Measurements from ENCODE around the gene ITPR1. TPM values are rescaled to one million over a fixed set of nuclear protein-coding genes. Genes with fewer than 3 reads are reported as not detected.
A peak's percentile ranks its signal among the peaks of the same experiment; 100 is the strongest.

ITPR1 gene
- total RNA-seq, 1 donor from 2014 or later: 22.6 TPM

- DNase-seq (ENCODE audit: low read depth in 2 of 2): no peak
These were observed 218.5 kb downstream of the ITPR1 start for GRCh38 chr3:4711680-4711992.

GRCh38 chr3:4712109-4712508, 219.0 kb downstream of the ITPR1 start:
- no peak for DNase-seq (ENCODE audit: low read depth in 2 of 2)

GRCh38 chr3:4714045-4714444, 220.9 kb downstream of the ITPR1 start:
- no peak for DNase-seq (ENCODE audit: low read depth in 2 of 2)

GRCh38 chr3:4716266-4716665, 223.1 kb downstream of the ITPR1 start:
- DNase-seq (ENCODE audit: low read depth in 2 of 2): no peak

DNA sequence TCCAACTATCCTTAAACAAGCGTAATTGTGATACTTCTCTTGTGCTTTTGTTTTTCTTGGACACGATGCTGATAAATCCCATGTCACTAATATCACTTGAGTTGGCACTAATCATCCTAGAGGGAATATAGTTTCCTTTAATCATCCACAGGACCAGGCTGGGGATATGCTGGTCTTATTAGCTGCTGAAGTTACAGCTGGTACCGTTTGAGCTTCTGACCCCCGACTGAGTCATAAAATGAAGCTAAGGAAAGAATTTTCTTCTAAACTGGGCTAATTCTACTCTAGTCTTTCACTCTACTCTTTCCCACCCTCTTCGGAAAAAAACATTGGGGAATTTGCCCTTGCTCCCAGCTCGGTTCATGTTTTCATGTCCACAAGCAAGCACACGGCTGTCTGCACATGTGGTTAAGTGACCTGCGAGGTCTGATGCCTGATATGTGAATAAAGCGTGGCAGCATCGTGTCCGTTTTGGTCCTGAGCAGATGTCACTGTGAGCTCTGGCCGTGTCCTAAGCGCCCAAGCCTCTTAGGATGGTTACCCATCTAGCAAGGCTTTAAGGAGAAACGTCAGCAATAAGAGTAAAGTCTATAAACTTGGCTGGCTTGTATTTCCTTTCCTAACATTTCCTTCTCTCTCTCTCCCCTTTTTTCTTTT, 223.7 kb downstream of the ITPR1 start:
- DNase-seq (ENCODE audit: low read depth in 2 of 2): no peak

GRCh38 chr3:4717363-4717740, 224.2 kb downstream of the ITPR1 start:
- no peak for DNase-seq (ENCODE audit: low read depth in 2 of 2)

DNA sequence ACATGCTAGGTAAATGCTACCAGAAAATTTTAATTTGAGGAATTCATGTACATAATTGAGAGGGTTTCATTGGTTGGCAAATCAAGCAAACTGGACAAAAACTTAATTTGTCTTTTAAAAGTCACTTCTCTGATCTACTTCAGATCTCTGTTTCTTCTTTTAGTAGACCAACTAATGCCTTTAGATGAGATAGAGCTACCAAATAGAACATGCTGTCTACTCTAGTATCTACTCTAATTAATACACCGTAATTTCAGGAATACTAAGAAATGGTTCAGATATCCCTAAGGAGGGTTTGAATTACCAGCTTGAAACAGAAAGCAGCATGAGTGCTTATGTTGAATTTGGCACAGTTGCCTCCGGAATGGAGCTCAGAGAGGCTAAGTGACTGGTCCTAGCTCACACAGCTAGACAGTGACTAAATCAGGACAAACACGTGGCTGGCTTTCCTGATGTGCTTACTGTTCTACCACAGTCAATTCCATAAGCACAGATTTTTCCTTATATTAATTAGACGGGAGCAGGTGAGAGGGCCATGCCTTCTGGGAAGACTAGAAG, 225.1 kb downstream of the ITPR1 start:
- DNase-seq (ENCODE audit: low read depth in 2 of 2): peak in 1 of 2 donors; percentile 40

DNA sequence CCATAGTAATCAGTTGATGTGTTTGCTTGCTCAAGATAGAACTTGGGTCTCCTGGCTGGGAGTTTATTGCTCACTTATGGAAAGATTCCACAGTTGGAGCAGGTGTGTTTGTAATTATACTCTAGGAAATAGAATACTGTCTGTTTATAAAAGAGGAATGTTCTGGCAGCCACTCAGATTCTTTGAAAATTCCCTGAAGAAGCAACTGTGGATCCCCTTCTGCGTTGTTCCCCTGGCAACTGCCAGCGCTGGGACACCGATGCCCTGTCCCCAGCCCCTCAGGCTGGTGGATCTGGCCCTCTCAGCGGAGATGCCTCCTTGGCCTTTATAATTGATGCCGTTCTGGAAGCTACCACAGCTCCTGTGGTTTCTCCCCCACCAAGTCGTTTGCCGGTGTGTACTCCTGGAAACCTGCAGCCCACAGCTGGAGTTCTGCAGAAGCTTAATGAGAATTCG, 225.9 kb downstream of the ITPR1 start:
- DNase-seq (ENCODE audit: low read depth in 2 of 2): peak in 1 of 2 donors; percentile 24

- DNase-seq (ENCODE audit: low read depth in 2 of 2): peak; percentile 83 to 91
These were observed 227.3 kb downstream of the ITPR1 start for GRCh38 chr3:4720316-4721075.

DNA sequence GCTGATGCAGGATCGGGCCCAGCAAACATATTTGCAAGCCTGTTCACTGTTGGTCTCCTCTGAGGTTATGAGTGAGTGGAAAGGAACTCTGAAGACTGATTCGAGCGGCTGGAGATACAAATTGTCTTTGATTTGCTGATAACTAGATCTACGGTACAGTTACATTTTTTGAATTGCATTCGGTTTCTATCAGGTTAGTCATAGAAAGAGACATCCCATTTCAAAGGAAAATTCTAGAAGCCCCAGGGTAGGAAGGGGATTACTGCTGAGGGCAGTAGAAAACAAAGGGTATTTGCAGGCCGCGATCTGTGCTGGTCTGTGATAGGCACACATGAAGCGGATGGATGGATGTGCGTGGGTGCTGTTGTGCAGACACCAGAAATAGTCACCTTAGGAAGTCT, 228.4 kb downstream of the ITPR1 start:
- DNase-seq (ENCODE audit: low read depth in 2 of 2): no peak

DNA sequence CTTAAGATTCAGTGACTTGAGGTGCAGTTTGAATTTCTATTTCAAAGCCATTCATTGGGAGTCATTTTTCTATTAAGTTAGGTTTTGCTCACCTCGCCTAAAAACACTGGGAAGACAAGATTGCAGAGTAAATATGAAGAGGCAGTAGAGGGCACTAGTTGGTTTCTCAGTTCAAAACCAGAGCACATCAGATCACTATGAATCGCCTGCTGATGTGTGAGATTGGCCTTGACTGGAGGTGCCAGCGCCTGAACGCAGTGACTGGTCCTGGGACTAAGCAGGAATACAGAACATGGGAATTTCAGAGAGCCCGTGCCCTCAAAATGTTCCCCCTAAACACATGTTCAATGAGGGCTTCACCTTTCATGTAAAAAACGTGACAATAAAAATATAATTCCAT, 229.0 kb downstream of the ITPR1 start:
- peak; percentile 79 to 90 for DNase-seq (ENCODE audit: low read depth in 2 of 2)

DNA sequence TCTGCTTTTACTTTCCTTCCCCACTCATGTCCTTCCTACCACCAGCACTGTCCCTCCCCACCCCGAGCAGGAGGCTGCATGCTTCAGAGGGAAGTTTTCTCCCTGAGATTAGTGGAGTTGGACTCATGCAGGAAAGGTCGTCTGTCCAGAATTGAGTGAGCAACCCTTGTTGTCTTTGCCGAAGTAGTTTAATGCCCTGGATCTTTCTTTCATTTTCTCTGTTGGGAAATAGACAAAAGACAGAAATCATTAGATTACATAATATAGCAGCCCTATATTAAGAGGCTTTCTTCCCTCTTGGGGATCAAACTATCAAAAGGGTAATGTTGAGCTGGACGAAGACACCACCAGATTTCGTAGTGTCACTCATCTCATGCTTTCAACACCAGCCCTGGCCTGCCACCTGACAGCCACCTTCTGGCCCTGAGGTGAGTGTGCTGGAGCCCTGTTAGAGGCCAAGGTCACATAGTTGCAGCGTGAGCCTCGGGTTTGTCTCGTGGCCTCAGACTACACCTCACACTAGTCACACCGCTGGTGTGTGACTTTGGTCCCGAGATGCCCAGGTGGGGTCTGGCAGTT, 231.0 kb downstream of the ITPR1 start:
- no peak for DNase-seq (ENCODE audit: low read depth in 2 of 2)

GRCh38 chr3:4726549-4726948, 233.4 kb downstream of the ITPR1 start:
- DNase-seq (ENCODE audit: low read depth in 2 of 2): no peak

DNA sequence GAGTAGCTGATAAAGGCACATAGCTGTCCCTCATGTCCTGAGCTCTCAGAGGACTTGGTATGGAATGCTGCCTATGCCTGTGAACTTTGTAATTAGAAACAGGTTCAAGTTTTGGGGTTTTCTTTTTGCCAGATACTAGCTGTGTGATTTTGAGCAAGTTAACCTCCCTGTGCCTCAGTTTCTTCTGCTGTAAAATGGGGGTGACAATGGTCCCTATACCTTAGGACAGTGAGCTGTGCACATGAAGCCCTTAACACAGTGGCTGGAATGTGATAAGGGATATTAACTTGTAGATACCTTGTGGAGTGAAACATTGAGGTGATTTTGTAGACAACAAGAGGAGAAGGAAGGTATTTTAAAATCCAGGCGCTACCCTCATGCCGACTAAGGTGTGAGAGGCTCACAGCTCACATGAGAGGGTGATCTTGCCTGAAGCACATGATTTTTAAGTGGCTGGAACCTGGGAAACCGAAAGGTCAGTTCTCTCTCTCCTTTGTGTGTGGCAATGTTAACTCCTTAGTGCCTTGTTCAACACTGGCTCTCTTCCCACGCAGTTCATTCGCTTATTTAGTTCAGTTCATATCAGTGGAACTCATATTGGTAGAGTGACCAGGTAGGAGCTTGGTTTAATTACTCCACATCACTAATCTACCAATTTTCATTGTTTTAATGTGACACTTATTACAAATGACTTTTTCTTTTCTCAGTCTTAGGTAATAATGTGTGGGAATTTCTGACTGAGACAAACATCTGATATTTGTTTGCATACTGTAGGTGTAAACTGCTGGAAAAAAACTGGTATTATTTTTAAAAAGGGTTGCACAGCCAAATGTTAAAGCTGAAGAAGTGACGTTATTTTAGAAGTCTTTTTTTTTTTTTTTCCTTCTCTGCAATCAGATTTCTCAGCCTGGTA, 236.2 kb downstream of the ITPR1 start:
- DNase-seq (ENCODE audit: low read depth in 2 of 2): no peak

GRCh38 chr3:4730719-4731118, 237.6 kb downstream of the ITPR1 start:
- no peak for DNase-seq (ENCODE audit: low read depth in 2 of 2)

DNA sequence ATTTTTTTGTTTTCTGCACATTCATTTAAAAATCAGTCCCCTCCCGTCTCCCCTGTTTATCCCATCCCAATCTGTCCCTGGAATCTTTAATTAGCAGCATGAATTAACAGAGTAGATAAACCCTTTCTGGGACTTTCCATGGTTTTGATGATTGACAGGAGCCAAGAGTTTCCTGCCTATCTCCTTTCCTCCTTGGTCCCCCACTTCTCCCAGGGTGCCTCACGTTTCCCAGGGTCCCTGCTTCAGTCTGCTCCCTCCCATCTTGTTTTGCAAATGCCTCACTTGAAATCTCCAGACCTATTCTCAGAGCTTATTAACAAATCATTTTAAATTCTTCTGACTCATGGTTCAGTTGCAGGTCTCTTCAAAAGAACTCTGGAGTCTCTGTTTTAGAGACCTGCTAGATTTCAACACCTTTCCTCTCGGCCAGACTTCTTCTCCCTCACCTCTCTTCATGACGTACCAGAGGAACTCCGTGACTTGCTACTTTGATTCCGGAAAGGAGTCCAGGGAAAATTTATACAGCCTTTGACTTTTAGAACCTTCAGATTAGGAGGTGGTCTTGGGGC, 238.5 kb downstream of the ITPR1 start:
- no peak for DNase-seq (ENCODE audit: low read depth in 2 of 2)

DNA sequence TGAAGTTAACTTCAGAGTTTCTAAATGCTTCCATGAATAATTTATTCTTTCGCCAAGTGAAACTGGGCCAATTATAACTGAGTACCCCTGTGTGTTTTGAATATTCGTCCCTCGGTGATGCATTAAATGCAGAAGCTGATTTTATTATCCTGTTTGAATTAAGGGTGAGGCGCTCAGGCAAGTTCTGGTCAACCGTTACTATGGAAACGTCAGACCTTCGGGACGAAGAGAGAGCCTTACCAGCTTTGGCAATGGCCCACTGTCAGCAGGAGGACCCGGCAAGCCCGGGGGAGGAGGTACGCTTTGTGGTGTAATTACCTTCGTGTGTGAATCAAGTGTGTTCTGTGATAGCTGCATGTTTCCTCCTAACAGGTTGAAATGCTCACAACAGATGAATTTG, 239.8 kb downstream of the ITPR1 start:
- DNase-seq (ENCODE audit: low read depth in 2 of 2): no peak

GRCh38 chr3:4734454-4734853, 241.3 kb downstream of the ITPR1 start:
- DNase-seq (ENCODE audit: low read depth in 2 of 2): no peak

GRCh38 chr3:4735243-4735642, 242.1 kb downstream of the ITPR1 start:
- no peak for DNase-seq (ENCODE audit: low read depth in 2 of 2)

GRCh38 chr3:4736284-4736861, 243.2 kb downstream of the ITPR1 start:
- DNase-seq (ENCODE audit: low read depth in 2 of 2): peak in 1 of 2 donors; percentile 90

- DNase-seq (ENCODE audit: low read depth in 2 of 2): no peak
These were observed 245.7 kb downstream of the ITPR1 start for GRCh38 chr3:4738737-4739274.

Measured in lung microvascular endothelial cell (primary cell).